DND-41 (cell line): ENCODE data around the gene BIRC5.

Experiments
- CTCF ChIP-seq: IDR thresholded peaks from 2 replicates; pipeline ENCODE4 v1.5.1; 2012; ENCODE audit warnings: borderline replicate concordance, low read length, moderate library complexity, mild to moderate bottlenecking; ENCODE audit not compliant: poor library complexity, severe bottlenecking; ENCODE audit errors: extremely low read depth
- EZH2 ChIP-seq: IDR thresholded peaks from 3 replicates; pipeline ENCODE4 v1.6.1; 2012; ENCODE audit warnings: borderline replicate concordance, low read depth, mild to moderate bottlenecking, moderate library complexity, low read length, inconsistent platforms; ENCODE audit not compliant: severe bottlenecking

GRCh38 chr17:78266771-78267170 lies 52.7 kb downstream of the BIRC5 start:
- TF ChIP-seq CTCF: no peak
- no peak for TF ChIP-seq EZH2
